ENCODE data around the gene UCK2. TPM values are rescaled to one million over a fixed set of nuclear protein-coding genes. Genes with fewer than 3 reads are reported as not detected.

UCK2 gene
- total and polyA plus RNA-seq, 7 experiments from 2014 or later: 0.89 to 32.7 (median 1.2) TPM

- H3K36me3 Mint-ChIP-seq: peaks cover 0 to 13% (median 3%) of the 10 kb centered on the region in 5 donors
- H3K4me3 Mint-ChIP-seq: no peak overlapping the region
- intact Hi-C loops (cut with micrococcal nuclease): no loop called here
- Histone ChIP-seq H3K27ac (ENCODE audit: low read depth, low read length) (no peak overlapping the region), H3K9me3 (ENCODE audit: control insufficient read depth in 2 of 3, low read length in 3 of 3) (no peaks in the 10 kb centered on the region), H3K27me3 (ENCODE audit: control insufficient read depth in 2 of 2, insufficient read depth in 2 of 2, low read length in 2 of 2) (no peaks in the 10 kb centered on the region), H3K4me1 (ENCODE audit: control insufficient read depth in 2 of 2, insufficient read depth in 2 of 2, low read length in 2 of 2) (peaks cover 5 to 7% of the 10 kb centered on the region in 2 donors), H3K4me3 (ENCODE audit: low read length) (no peak overlapping the region), H3K36me3 (ENCODE audit: control insufficient read depth in 2 of 3, insufficient read depth in 3 of 3, low read length in 3 of 3) (no peaks in the 10 kb centered on the region)
- H3K4me1 Mint-ChIP-seq: peaks cover 11 to 64% (median 18%) of the 10 kb centered on the region in 7 donors
- ATAC-seq (no peak), DNase-seq (no peak)
- POLR2A ChIA-PET: no interaction called here
- peaks cover 0 to 4% (median 0%) of the 10 kb centered on the region in 5 donors for H3K27me3 Mint-ChIP-seq
- no peak overlapping the region for H3K27ac Mint-ChIP-seq
- CTCF ChIA-PET: no interaction called here
- no peaks in the 10 kb centered on the region for H3K9me3 Mint-ChIP-seq
These were observed 25.5 kb downstream of the UCK2 start for GRCh38 chr1:165852871-165853270.

GRCh38 chr1:165853528-165854075, 26.2 kb downstream of the UCK2 start:
- ChIA-PET POLR2A (no interaction called here), CTCF (no interaction called here)
- Mint-ChIP-seq H3K27ac (no peak overlapping the region), H3K4me1 (peaks cover 11 to 64% (median 18%) of the 10 kb centered on the region in 7 donors), H3K27me3 (peaks cover 0 to 2% (median 0%) of the 10 kb centered on the region in 5 donors), H3K4me3 (no peak overlapping the region), H3K9me3 (no peaks in the 10 kb centered on the region), H3K36me3 (peaks cover 0 to 11% (median 2%) of the 10 kb centered on the region in 5 donors)
- no peaks in the 10 kb centered on the region for H3K36me3 ChIP-seq (ENCODE audit: control insufficient read depth in 2 of 3, insufficient read depth in 3 of 3, low read length in 3 of 3)
- H3K4me1 ChIP-seq (ENCODE audit: control insufficient read depth in 2 of 2, insufficient read depth in 2 of 2, low read length in 2 of 2): peaks cover 5 to 7% of the 10 kb centered on the region in 2 donors
- no peaks in the 10 kb centered on the region for H3K9me3 ChIP-seq (ENCODE audit: control insufficient read depth in 2 of 3, low read length in 3 of 3)
- H3K27ac ChIP-seq (ENCODE audit: low read depth, low read length): no peak overlapping the region
- intact Hi-C loops (cut with micrococcal nuclease): no loop called here
- no peak overlapping the region for H3K4me3 ChIP-seq (ENCODE audit: low read length)
- ATAC-seq (no peak), DNase-seq (no peak)
- no peaks in the 10 kb centered on the region for H3K27me3 ChIP-seq (ENCODE audit: control insufficient read depth in 2 of 2, insufficient read depth in 2 of 2, low read length in 2 of 2)

- Mint-ChIP-seq H3K9me3 (no peaks in the 10 kb centered on the region), H3K4me1 (peaks cover 11 to 63% (median 18%) of the 10 kb centered on the region in 7 donors), H3K27me3 (no peaks in the 10 kb centered on the region), H3K4me3 (no peak overlapping the region), H3K36me3 (peaks cover 0 to 9% (median 0%) of the 10 kb centered on the region in 5 donors), H3K27ac (no peak overlapping the region)
- Histone ChIP-seq H3K4me1 (ENCODE audit: control insufficient read depth in 2 of 2, insufficient read depth in 2 of 2, low read length in 2 of 2) (peaks cover 5 to 7% of the 10 kb centered on the region in 2 donors), H3K9me3 (ENCODE audit: control insufficient read depth in 2 of 3, low read length in 3 of 3) (no peaks in the 10 kb centered on the region), H3K4me3 (ENCODE audit: low read length) (no peak overlapping the region), H3K36me3 (ENCODE audit: control insufficient read depth in 2 of 3, insufficient read depth in 3 of 3, low read length in 3 of 3) (no peaks in the 10 kb centered on the region), H3K27ac (ENCODE audit: low read depth, low read length) (no peak overlapping the region), H3K27me3 (ENCODE audit: control insufficient read depth in 2 of 2, insufficient read depth in 2 of 2, low read length in 2 of 2) (no peaks in the 10 kb centered on the region)
- ChIA-PET POLR2A (no interaction called here), CTCF (no interaction called here)
- intact Hi-C loops (cut with micrococcal nuclease): no loop called here
- peak; percentile 71 for ATAC-seq
- DNase-seq: no peak
These were observed 26.9 kb downstream of the UCK2 start for GRCh38 chr1:165854101-165854845.

GRCh38 chr1:165855010-165855838, 27.8 kb downstream of the UCK2 start:
- peaks cover 5 to 7% of the 10 kb centered on the region in 2 donors for H3K4me1 ChIP-seq (ENCODE audit: control insufficient read depth in 2 of 2, insufficient read depth in 2 of 2, low read length in 2 of 2)
- ATAC-seq (no peak), DNase-seq (no peak)
- H3K4me3 Mint-ChIP-seq: no peak overlapping the region
- no peak overlapping the region for H3K27ac Mint-ChIP-seq
- POLR2A ChIA-PET: no interaction called here
- H3K9me3 Mint-ChIP-seq: no peaks in the 10 kb centered on the region
- CTCF ChIA-PET: no interaction called here
- no peak overlapping the region for H3K27ac ChIP-seq (ENCODE audit: low read depth, low read length)
- H3K27me3 Mint-ChIP-seq: no peaks in the 10 kb centered on the region
- peaks cover 11 to 67% (median 18%) of the 10 kb centered on the region in 7 donors for H3K4me1 Mint-ChIP-seq
- intact Hi-C loops (cut with micrococcal nuclease): no loop called here
- no peaks in the 10 kb centered on the region for H3K27me3 ChIP-seq (ENCODE audit: control insufficient read depth in 2 of 2, insufficient read depth in 2 of 2, low read length in 2 of 2)
- no peaks in the 10 kb centered on the region for H3K36me3 ChIP-seq (ENCODE audit: control insufficient read depth in 2 of 3, insufficient read depth in 3 of 3, low read length in 3 of 3)
- H3K9me3 ChIP-seq (ENCODE audit: control insufficient read depth in 2 of 3, low read length in 3 of 3): no peaks in the 10 kb centered on the region
- H3K36me3 Mint-ChIP-seq: peaks cover 0 to 9% (median 0%) of the 10 kb centered on the region in 5 donors
- no peak overlapping the region for H3K4me3 ChIP-seq (ENCODE audit: low read length)

GRCh38 chr1:165856021-165856420, 28.6 kb downstream of the UCK2 start:
- peaks cover 9 to 66% (median 15%) of the 10 kb centered on the region in 7 donors for H3K4me1 Mint-ChIP-seq
- H3K9me3 Mint-ChIP-seq: no peaks in the 10 kb centered on the region
- no peak for ATAC-seq
- peaks cover 0 to 9% (median 0%) of the 10 kb centered on the region in 5 donors for H3K36me3 Mint-ChIP-seq
- POLR2A ChIA-PET: interaction anchor here (0.6 kb wide), 1 partner anchor 55 kb away, joined by 3 read pairs; no protein-coding TSS in a partner anchor
- H3K27ac Mint-ChIP-seq: no peak overlapping the region
- no peaks in the 10 kb centered on the region for H3K36me3 ChIP-seq (ENCODE audit: control insufficient read depth in 2 of 3, insufficient read depth in 3 of 3, low read length in 3 of 3)
- CTCF ChIA-PET: interaction anchor here (0.6 kb wide), 1 partner anchor 256 kb away, joined by 3 read pairs; no protein-coding TSS in a partner anchor
- H3K27ac ChIP-seq (ENCODE audit: low read depth, low read length): no peak overlapping the region
- no peak overlapping the region for H3K4me3 ChIP-seq (ENCODE audit: low read length)
- H3K9me3 ChIP-seq (ENCODE audit: control insufficient read depth in 2 of 3, low read length in 3 of 3): no peaks in the 10 kb centered on the region
- H3K27me3 Mint-ChIP-seq: no peaks in the 10 kb centered on the region
- peaks cover 3 to 4% of the 10 kb centered on the region in 2 donors for H3K4me1 ChIP-seq (ENCODE audit: control insufficient read depth in 2 of 2, insufficient read depth in 2 of 2, low read length in 2 of 2)
- intact Hi-C loops (cut with micrococcal nuclease): no loop called here
- no peak for DNase-seq
- no peak overlapping the region for H3K4me3 Mint-ChIP-seq
- H3K27me3 ChIP-seq (ENCODE audit: control insufficient read depth in 2 of 2, insufficient read depth in 2 of 2, low read length in 2 of 2): no peaks in the 10 kb centered on the region

- no peak for ATAC-seq
These were observed 29.2 kb downstream of the UCK2 start for GRCh38 chr1:165856606-165857005.

More at GRCh38 chr1:165856606-165857005, 29.2 kb downstream of the UCK2 start:
- no peak for DNase-seq
- ChIA-PET CTCF (interaction anchor here (0.6 kb wide), 1 partner anchor 256 kb away, joined by 3 read pairs; no protein-coding TSS in a partner anchor), POLR2A (interaction anchor here (0.6 kb wide), 1 partner anchor 55 kb away, joined by 3 read pairs; no protein-coding TSS in a partner anchor)
- intact Hi-C loops (cut with micrococcal nuclease): no loop called here
- H3K4me1 ChIP-seq (ENCODE audit: control insufficient read depth in 2 of 2, insufficient read depth in 2 of 2, low read length in 2 of 2): no peaks in the 10 kb centered on the region
- Mint-ChIP-seq H3K27me3 (no peaks in the 10 kb centered on the region), H3K36me3 (peaks cover 0 to 9% (median 0%) of the 10 kb centered on the region in 5 donors), H3K4me3 (no peak overlapping the region), H3K9me3 (no peaks in the 10 kb centered on the region), H3K4me1 (peaks cover 4 to 60% (median 9%) of the 10 kb centered on the region in 7 donors), H3K27ac (no peak overlapping the region)
- H3K4me3 ChIP-seq (ENCODE audit: low read length): no peak overlapping the region
- H3K27me3 ChIP-seq (ENCODE audit: control insufficient read depth in 2 of 2, insufficient read depth in 2 of 2, low read length in 2 of 2): no peaks in the 10 kb centered on the region
- no peaks in the 10 kb centered on the region for H3K9me3 ChIP-seq (ENCODE audit: control insufficient read depth in 2 of 3, low read length in 3 of 3)
- no peaks in the 10 kb centered on the region for H3K36me3 ChIP-seq (ENCODE audit: control insufficient read depth in 2 of 3, insufficient read depth in 3 of 3, low read length in 3 of 3)
- no peak overlapping the region for H3K27ac ChIP-seq (ENCODE audit: low read depth, low read length)

All from naive thymus-derived CD4-positive, alpha-beta T cell (primary cell).